VCaP (cell line): ENCODE data around the gene CLVS2.

Source experiments
- H3K27ac ChIP-seq: fragments of 450-650 bp; 2 replicates; pipeline ENCODE4 v1.5.1; 2017
- CTCF ChIP-seq: fragments of 450-650 bp; conservative IDR thresholded peaks from 2 replicates; pipeline ENCODE4 v1.5.1; 2017; ENCODE audit warnings: mild to moderate bottlenecking, moderate library complexity

CLVS2 gene

GRCh38 chr6:123027408-123027807, 31.4 kb downstream of the CLVS2 start:
- H3K27ac ChIP-seq = no peak overlapping the region
- no peak for TF ChIP-seq CTCF

GRCh38 chr6:123028263-123028662, 32.2 kb downstream of the CLVS2 start:
- no peak for TF ChIP-seq CTCF
- H3K27ac ChIP-seq = no peak overlapping the region

GRCh38 chr6:123030282-123030681, 34.2 kb downstream of the CLVS2 start:
- TF ChIP-seq CTCF = no peak
- H3K27ac ChIP-seq = no peak overlapping the region

GRCh38 chr6:123036648-123037047, 40.6 kb downstream of the CLVS2 start:
- TF ChIP-seq CTCF = no peak
- no peak overlapping the region for H3K27ac ChIP-seq

GRCh38 chr6:123039431-123039830, 43.4 kb downstream of the CLVS2 start:
- no peak for TF ChIP-seq CTCF
- no peak overlapping the region for H3K27ac ChIP-seq

- TF ChIP-seq CTCF = no peak
- H3K27ac ChIP-seq = no peak overlapping the region
Observed at GRCh38 chr6:123042401-123042800, 46.4 kb downstream of the CLVS2 start.

GRCh38 chr6:123044341-123044860, 48.4 kb downstream of the CLVS2 start:
- TF ChIP-seq CTCF = no peak
- no peak overlapping the region for H3K27ac ChIP-seq
